DMS 273 treated with DMSO at 0.1 percent for 48 hours (cell line): ENCODE data around the gene RASD2.

Experiments used
- DNase-seq: peaks from one replicate; lab custom pipeline; 2025; lab: John Stamatoyannopoulos, UW

The RASD2 gene

DNA sequence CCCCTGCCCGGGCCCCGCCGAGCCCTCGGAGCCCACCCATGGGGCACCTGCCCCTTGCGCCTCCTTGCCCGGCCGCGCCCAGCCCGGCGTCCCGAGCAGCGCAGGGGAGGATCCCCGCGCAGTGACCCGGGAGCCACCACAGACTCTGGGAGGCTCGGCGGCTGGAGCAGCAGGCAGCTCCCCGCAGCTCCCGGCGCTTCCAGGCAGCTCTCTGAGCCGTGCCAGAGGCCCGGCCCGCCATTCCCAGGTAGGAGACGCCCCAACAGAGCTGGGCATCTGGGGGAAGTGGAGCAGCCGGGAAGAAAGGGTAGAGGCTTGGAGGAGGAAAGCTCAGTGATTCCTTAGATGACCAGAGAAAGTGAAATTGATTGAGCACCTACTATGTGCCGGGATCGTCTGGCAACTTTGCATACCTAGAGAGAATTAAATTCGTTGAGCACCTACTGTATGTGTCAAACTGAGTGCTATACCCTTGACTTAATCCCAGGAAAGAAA lies 670 bp downstream of the RASD2 start:
- no peak for DNase-seq

DNA sequence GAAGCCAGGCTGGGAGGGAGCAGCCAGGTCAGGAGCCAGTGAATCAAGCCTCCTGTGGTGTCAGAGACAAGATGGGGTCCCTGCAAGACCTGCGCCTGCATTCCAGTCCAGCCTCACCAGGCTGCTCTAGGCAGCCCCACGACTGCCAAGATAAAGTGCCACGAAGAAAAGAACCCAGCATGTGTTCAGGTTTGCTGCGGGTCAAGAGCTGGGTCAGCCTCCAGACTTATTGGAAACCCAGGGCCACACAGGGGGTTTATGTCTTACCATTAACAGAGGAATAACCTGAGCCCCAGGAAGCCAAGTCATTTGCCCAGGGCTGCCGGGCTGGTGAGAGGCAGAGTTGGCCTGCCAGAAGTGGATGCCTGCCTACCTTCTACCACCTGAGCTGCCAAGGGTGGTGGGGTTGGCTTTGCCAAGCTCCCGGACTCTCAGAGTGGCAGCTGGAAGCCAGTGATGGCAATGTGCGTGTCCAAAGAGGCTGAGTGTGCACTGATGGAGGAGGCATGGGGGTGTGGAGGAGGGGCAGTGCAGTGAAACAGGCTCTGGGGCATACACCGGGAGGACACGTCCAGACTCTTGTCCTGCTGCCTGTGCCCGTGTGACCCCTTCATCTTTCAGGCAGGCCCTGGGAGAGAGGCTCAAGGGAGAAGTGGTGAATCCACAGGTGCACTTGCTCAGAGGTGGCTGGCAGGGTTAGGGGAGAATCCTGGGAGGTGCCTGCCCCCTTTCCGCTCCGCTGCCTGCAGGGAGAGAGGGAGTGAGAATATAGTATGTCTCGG lies 1.7 kb downstream of the RASD2 start:
- no peak for DNase-seq

DNA sequence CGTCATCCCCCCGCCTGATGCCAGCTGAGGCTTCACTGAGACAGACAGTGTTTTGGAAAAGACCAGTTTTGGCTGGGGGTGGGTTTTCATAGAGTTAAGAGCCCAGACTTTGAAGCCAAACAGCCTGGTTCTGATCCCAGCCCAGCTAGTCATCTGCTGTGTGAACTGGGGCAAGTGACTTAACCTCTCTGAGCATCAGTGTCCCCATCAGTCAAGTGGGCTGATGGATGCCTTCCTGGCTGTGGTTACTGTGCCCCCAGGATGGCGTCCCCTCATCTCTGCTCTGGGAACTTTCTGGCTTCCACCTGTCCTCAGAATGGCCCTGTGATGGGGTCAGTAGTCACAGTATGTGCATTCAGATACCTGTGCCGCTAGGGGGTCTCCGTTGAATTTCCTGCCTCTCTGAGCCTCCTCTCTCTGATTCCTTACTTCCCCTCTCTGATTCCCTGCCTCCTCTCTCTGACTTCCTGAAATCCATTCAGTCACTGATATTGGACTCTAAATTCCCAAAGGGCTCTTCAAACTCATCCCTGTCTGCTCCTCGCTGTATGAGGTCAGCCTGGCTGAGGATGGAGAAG lies 2.4 kb downstream of the RASD2 start:
- DNase-seq: no peak

DNA sequence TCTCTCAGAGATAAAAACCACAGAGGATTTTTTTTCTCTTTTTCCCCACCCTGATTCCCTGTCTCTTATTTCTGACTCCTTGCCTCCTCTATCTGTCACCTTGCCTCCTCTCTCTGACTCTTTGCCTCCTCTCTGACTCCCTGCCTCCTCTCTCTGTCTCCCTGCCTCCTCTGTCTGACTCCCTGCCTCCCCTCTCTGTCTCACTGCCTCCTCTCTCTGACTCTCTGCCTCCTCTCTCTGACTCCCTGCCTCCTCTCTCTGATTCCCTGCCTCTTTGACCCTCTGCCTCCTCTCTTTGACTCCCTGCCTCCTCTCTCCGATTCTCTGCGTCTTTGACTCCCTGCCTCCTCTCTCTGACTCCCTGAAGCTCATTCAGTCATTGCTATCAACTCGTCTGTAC lies 3.1 kb downstream of the RASD2 start:
- DNase-seq: no peak

DNA sequence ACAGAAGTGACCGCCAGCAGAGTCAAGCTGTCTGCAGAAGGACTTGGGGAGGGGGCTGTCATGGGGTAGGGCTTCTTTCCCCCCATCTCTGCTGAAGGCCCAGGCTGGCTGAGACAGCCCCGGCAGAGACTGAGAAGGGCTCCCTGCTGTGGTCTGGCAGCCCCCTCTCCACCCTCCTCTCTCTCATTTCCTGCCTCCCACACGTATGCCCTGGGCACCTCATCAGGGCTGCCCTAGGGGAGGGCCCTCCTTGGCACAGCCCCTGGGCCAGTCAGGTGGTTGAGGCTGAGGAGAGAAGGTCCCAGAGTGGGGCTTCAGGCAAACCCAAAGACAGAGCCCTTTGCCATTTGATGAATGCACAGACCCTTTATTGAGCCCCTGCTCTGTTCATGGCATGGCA lies 3.6 kb downstream of the RASD2 start:
- DNase-seq: no peak

DNA sequence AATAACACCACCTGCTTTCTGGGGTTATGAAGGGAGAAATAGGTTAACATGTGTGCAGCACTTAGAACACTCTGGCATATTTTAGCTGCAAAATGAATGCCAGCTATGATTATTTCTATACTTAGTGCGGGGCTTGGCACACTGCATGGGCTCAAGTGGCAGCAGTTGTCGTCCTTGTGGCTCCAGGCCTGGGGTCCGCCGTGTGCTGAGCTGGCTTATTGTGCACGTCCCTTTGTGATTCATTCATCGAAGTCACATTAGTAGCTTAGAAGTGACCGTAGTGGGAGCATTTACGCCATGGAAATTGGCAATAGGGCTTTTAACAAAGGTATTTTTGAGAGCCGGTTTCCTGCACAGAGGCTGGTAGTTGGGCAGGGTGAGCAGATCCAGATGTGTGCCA lies 4.2 kb downstream of the RASD2 start:
- DNase-seq: no peak

DNA sequence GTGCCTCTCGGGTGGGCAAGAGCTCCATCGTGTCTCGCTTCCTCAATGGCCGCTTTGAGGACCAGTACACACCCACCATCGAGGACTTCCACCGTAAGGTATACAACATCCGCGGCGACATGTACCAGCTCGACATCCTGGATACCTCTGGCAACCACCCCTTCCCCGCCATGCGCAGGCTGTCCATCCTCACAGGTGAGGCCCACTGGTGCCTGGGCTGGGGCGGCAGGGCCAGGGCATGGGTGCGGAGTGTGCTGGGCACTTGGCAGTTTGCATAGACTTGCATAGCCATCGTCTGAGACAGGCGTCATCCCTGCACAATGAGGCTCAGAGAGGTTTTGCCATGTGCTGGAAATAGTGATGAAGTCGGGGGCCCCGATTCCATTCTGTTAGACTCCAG lies 6.3 kb downstream of the RASD2 start:
- DNase-seq: no peak

DNA sequence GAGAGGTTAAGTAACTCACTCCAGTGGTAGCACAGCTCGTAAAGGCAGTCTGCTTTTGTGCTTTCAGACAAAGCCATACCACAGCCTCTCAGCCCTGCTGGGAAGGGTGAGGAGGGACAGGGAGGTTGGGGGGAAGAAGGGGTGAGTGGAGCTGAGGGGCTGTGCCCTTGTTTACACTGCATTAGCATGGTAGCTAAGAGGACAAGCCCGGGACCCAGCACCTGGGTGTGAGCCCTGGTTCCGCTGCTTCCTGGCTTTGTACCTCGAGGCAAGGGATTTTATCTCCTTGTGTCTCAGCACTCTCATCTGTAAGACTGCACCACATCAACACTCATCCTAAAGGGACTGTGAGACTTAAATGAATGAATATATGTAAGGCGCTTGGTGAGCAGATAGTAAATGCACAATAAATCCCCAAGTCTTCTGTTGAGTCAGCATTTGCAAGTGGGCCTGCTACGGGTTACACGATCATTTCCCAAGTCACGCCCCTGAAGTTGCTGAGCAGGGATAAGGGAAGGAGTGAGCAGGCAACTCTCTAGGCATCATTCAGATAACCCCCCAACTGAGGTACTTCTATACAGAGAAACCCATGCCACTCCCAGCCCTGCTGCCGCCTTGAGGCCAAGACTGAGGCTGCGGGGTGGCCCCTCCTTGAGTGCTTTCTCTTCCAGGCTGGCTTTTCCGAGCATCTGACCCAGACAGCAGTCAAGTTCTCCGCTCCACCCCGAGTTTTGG lies 7.5 kb downstream of the RASD2 start:
- DNase-seq: no peak

DNA sequence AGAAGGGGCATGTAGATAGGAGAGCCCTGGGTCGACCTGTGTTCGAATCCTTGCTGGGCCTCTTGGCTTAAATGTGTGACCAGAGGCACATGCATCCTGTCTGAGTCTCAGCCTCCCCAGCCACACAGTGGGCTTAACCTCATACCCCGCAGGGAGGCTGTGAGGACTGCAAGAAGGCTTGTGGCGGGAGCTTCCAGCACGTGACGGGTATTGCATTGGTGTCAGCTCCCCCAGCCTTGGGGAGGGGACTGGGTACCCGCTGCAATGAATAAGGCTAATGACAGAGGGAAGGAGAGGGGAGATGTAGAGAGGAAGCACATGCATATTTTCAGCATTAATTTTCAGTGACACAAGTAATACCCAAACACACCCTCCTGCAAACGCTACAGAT lies 8.1 kb downstream of the RASD2 start:
- DNase-seq: no peak

DNA sequence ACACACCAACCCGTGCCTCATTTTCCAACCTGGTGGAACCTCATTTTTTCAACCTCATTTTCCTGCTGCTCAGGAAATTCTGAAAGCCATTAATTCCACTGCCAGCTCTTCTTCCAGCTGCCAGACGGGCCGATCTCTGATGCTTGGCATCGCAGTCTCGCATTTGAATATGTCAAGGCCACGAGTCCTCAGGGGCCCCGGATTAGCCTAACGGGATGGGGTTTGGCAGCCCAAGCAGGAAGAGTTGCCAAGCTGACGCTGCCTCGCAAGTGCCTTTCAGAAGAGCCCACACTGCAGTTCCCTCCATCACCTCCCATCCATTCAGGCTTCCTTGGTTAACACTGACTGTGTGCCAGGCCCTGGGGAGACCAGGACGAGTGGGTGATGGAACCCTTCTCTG lies 8.7 kb downstream of the RASD2 start:
- peak; percentile 45 for DNase-seq

DNA sequence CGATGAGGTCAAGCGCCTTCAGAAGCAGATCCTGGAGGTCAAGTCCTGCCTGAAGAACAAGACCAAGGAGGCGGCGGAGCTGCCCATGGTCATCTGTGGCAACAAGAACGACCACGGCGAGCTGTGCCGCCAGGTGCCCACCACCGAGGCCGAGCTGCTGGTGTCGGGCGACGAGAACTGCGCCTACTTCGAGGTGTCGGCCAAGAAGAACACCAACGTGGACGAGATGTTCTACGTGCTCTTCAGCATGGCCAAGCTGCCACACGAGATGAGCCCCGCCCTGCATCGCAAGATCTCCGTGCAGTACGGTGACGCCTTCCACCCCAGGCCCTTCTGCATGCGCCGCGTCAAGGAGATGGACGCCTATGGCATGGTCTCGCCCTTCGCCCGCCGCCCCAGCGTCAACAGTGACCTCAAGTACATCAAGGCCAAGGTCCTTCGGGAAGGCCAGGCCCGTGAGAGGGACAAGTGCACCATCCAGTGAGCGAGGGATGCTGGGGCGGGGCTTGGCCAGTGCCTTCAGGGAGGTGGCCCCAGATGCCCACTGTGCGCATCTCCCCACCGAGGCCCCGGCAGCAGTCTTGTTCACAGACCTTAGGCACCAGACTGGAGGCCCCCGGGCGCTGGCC lies 11.0 kb downstream of the RASD2 start:
- DNase-seq: no peak

DNA sequence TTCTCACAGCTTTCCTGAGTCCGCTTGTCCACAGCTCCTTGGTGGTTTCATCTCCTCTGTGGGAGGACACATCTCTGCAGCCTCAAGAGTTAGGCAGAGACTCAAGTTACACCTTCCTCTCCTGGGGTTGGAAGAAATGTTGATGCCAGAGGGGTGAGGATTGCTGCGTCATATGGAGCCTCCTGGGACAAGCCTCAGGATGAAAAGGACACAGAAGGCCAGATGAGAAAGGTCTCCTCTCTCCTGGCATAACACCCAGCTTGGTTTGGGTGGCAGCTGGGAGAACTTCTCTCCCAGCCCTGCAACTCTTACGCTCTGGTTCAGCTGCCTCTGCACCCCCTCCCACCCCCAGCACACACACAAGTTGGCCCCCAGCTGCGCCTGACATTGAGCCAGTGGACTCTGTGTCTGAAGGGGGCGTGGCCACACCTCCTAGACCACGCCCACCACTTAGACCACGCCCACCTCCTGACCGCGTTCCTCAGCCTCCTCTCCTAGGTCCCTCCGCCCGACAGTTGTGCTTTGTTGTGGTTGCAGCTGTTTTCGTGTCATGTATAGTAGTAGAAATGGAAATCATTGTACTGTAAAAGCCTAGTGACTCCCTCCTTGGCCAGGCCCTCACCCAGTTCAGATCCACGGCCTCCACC lies 11.7 kb downstream of the RASD2 start:
- no peak for DNase-seq

DNA sequence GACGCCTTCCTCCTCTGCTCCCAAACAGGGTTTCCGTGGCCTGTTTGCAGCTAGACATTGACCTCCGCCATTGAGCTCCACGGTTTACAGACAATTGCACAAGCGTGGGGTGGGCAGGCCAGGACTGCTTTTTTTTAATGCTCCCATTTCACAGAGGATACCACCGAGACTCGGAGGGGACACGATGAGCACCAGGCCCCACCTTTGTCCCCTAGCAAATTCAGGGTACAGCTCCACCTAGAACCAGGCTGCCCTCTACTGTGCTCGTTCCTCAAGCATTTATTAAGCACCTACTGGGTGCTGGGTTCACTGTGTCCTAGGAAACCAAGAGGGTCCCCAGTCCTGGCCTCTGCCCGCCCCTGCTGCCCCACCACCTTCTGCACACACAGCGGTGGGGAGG lies 12.2 kb downstream of the RASD2 start:
- no peak for DNase-seq

DNA sequence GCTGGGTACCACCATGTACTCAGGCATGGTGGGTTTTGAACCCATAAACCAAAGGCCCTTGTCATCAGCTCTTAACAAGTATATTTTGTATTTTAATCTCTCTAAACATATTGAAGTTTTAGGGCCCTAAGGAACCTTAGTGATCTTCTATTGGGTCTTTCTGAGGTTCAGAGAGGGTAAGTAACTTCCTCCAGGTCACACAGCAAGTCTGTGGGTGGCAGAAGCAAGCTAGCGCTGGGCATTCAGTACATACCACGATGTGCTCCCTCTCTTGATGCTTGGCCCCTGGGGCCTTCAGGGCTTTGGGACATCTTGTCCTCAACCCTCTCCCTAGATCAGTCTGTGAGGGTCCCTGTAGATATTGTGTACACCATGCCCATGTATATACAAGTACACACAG lies 12.7 kb downstream of the RASD2 start:
- DNase-seq: no peak

DNA sequence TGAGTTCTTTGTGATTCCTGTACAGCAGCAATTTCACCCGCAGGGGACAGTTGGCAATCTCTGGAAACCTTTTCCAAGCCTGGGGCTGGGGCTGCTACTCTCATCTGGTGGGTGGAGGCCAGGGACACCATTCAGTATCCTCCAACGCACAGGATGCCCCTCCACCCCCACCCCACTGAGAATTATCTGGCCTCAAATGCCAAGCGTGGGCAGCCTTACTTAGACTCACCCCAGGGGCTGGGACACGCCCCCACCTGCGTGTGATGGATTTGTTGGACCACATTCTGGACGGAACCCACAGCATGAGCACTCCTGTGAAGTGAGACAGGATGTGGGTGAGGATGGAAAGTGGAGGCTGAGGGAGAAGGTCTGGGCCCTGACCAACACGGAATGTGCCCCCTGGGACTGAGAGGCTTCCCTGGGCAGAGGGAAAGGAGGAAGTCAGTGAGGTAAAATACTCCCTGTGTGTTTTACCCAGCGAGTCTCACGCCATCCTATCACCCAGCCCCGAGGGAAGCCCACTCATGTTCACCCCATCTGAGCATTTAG lies 13.7 kb downstream of the RASD2 start:
- DNase-seq: no peak

DNA sequence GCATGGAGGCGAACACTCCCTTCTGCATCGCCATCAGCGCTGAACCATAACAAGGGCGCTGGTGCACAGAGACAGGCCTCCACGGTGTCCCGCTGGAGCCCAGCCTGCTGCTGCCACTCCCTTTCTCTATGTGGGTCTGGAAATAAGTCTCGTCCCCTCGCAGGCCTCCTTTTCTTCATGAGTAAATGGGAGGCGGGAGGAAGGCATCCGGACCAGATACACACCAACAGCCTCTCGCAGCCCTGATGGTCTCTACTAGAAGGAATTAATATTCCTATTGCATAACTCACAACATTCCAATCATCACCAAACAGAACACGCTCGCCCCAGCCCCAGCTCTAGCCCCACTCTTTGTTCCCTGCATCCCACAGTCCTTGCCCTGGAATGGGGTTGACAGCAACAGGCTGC lies 14.9 kb downstream of the RASD2 start:
- no peak for DNase-seq

DNA sequence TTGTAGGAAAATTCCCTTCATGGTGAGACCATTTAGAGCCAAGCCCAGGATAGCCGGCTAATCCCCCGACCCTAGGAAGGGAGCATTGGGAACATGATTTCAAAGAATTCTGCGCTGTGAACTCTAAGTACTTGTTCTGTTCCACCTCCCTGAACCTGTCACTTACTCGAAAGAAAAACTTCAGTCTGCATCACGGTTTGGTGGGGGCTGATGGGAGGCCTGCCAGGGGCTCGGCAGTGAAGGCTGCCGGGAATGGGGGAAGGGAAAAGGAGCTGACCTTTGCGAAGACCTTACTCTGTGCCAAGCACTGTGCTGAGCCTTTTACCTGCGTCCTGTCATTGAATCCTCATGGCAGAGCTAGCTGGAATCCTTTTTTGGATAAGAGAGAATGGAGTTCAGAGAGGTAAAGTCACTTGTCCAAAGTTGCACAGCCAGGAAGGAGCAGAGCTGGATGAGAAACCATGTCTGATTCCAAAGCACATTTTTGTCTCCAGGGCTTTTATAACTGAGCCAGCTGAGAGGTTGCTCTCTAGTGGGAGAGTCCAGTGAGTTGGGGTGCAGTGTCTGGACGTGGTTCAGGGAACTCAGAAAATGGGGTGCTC lies 15.4 kb downstream of the RASD2 start:
- no peak for DNase-seq

DNA sequence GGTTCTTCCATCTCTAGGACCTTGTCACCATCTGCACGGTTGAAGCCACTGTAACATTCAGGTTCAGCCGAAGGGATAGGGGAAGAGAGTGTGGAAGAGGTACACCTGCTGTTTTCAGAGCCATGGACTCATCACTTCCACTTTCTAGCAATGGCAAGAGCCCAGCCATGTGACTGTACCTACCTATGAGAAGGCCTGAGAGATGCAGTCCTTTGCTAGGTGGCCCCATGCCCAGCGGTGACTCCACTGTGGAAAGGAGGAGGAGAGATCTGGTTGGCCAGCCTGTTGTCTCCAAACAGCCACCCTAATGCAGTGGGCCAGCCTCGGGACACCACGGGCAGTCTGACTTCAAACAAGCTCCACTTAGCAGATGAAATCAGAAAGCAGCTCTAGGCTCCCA lies 16.0 kb downstream of the RASD2 start:
- DNase-seq: no peak

DNA sequence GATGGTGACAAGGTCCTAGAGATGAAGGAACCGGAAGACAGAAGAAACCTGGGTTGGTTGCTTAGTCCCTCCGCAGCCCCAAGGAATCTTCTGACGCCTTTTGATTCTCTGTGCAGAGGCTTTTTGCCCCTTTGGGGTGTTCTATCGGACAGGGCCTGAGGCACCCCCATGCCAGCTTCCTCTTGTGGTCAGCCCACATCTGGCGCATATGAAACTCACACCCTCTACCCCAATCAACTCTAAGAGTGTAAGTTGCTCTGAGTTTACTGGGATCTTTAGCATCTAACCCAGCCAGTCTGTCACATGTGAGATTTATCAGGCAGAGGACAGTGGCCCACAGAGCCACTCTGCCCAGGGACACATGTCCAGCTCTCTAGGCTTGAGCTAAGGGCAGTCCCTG lies 17.4 kb downstream of the RASD2 start:
- no peak for DNase-seq

DNA sequence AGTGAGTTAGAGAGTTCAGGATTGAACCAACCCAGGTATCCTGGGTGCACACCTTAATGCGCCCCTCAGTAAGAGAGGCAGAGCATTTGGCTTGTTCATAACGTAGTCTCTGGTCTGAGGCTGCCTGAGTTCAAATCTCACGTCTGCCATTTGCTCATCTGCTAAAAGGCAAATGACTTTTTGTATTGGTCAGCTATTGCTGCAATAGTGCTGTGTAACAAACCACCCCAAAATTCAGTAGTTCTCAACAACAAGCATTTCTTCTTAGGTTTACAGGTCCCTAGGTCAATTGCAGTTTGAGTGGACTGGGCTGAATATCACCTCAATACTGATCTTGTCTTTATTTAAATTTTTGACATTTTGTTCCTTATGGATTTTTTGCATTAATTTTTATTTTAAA lies 18.1 kb downstream of the RASD2 start:
- no peak for DNase-seq

DNA sequence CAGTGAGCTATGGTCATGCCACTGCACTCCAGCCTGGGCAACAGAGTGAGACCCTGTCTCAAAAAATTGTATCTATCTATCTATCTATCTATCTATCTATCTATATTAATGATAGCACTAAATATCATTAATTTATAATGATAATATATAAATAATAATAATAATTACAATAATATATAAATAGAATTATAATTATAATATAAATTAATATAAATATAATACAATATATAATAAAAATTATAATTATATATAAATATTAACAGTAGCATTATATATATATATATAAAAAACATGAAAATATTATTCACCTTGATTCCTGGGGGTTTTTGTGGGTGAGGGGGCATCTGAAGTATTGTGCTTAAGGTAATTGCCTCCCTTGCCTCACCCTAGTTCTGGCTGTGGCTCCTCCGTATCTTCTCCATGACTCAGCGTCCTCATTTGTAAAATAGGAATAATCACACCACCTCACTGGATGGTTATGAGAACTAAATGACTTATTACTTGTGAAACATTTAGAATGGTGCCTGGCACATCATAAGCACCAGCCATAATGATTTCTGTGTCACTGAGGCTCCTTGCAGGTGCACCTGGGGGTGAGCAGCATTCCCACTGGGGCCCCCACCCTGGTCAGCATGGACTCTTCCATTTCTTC lies 18.8 kb downstream of the RASD2 start:
- no peak for DNase-seq
